IPS DF 4.7 (cell line): ENCODE results near the gene CTXN1.

Experiments
- DNase-seq: peaks from one replicate; pipeline ENCODE4 v3.0.0-alpha.2; 2013; ENCODE audit warnings: low spot score; ENCODE audit errors: extremely low read depth

Gene CTXN1

DNA sequence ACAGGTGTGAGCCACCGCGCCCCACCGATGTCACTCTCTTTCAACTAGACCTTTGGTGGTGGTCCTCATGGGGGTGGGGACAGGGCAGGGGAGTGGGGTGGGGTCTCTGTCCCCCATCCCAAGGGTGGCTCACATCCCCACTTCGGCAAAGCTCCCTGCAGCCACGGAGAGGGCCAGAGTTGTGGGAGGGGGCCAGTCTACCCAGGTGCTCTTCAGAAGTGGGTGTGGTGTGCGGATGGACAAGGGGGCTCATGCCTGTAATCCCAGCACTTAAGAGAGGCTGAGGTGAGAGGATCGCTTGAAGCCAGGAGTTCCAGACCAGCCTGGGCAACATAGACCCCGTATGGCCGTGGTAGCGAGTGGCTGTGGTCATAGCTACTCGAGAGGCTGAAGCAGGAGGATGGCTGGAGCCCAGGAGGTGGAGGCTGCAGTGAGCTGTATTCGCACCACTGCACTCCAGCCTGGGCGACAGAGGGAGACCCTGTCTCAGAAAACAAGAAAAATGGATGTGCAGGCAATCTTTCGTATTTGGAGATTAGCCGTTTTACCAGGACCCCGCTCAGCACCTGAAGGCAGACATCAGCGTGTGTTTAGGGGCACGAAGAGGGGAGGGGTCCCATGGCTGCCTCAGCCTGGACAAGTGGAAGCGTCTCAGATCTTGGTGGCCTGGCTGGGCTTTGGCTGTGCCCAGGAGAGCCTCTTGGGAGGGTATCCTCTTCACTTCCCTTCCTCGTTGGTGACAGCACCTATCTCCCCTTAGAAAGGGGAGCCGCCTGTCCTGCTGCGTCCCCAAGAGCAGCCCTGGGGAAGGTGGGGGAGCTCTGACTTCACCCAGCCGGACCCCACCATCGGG, 10.5 kb downstream of the CTXN1 start:
- DNase-seq, result no peak

DNA sequence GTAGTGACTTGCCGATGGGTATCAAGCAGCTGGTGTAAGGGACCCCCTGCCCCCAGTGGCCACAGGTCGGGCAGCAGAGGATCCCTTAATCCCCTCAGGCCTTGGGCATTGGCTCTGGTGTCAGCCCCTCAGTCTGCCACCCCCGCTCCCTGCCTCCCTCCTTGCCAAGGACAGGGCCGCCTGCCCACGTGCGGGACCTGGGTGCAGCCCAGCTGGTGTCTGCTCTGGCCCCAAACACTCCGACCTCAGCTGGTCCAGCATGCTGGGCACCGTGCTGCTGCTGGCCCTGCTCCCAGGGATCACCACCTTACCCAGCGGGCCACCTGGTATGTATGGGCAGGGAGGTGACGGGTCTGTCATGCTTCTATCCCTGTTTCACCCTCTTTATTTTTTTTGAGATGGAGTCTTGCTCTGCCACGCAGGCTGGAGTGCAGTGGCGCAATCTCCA, 11.3 kb downstream of the CTXN1 start, which contains the start of gene TGFBR3L:
TSS of gene TGFBR3L (plus strand) at position 233 of the 448 bp plus-strand sequence.
- no peak for DNase-seq

DNA sequence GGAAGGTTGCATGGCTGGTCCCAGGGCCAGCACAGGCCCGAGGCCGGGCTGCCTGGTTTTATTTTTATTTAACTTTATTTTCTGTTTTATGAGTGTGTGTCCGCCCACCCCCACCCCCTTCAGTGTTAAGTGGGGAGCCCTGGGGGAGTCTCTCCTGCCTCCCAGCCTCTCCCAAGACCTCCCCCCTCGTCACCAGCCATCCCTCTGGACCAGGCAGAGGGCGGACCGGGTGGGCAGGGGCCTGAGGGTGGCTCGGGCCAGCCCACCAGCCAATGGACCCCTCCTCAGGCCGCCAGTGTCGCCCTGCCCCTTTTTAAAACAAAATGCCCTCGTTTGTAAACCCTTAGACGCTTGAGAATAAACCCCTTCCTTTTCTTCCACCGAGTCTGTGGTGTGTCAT, 11.8 kb downstream of the CTXN1 start:
- DNase-seq, result no peak

DNA sequence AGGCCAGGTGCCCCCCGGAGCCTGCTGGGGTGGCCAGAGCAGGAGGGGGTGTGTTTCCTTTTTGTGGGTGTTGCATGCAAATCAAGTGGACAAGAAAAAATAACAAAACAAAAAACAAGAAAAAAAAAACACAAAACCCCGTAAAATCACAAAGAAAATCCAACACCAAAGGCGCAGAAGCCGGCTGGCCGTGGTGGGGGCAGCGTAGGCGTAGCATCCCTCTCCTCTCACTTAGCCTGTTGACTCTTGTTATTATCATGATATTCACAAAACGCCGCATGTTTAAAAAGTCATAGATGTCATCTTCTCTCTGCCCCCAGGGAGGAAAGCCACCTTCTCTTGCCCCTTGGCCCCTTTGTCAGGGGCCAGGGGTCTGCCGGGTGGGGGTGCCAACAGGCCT, 12.3 kb downstream of the CTXN1 start:
- no peak for DNase-seq

DNA sequence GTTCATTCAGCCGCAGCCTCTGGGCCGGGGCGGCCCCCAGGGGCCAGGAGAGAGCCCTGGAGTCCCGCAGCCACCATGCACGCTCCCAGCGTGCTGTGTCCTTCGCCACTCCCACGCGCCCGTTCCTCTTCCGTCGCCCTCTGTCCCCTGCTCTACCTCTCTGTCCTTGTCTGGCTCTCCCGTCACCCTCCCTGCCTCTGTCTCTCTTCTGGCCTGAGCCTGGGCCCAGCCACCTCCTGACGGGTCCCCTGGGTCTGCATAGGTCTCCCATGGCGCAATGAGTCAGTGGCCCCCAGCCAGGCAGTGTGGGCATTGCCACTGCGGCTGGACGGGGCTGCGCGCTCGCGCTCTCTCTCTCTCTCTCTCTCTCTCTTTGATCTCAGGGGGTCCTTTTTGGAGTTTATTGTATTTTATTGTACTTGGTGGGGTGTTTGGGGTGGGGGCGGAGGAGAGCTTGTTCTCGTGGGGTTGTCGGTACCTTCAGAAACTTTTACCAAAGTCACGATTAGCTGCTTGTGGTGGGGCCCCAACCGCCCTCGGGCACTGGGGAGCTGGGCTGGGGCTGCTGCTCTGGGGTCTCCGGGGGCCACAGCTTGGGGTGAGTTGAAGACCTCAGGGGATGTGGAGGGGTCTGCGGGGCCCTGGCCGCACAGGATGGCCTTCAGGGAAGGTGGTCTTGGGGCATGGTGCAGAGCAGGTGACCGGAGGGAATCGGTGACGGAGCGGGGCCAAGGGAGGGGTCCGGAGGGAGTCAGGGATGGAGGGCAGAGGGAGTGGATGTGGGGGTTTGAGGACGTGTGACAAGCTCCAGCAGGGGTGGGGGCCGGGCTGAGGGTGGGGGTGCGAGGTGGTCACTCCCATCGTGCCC, 13.0 kb downstream of the CTXN1 start:
- DNase-seq, result no peak

DNA sequence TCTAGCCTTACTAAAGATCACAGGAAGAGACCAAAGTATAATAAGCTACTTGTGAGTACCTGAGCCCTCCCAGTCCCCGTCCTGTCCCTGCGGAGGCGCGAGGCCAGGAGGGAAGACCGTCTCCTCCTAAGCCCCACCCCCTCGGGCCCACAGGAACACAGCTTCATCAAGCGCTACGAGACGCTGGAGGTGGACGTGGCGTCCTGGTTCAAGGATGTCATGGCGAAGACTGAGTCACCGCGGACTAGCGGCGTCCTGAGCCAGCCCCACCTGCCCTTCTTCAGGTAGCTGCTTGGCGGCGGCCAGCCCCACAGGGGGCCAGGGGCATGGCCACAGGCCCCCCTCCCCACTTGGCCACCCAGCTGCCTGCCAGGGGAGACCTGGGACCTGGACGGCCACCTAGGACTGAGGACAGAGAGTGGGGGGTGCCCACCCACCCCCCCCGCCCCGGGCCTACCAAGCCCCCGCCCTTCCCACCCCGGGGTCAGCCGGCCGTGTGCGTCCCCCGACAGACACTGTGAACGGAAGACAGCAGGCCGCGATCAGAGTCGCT, 13.7 kb downstream of the CTXN1 start:
- no peak for DNase-seq

DNA sequence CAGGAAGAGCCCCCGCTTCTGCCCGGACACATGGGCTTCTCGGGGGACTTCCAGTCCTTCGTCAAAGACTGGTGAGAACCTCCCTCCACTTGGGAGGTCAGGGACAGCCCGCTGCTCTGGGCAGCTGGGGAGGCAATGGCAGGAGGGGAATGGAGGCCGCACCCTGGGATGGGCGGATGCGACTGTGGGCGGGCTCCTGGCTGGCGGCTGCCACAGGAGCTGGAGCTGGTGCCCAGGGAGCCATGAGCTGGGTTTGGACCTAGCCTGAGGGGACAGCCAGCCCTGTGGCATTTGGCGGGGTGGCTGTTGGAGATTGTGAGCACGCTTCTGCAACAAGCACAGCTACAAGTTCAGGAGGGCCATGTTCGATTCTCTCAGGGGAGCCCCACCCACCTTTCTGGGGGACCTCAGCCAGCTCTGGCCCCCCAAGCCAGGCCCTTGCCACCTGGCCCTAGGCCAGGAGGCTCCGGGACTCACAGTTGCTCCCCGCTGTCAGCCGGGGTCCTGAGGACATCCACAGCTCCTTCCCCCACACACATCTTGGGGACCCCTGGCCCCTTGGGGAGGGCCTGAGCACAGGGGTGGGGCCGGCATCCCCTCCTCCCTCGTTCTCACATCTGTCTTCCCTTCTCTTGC, 14.3 kb downstream of the CTXN1 start:
- no peak for DNase-seq

DNA sequence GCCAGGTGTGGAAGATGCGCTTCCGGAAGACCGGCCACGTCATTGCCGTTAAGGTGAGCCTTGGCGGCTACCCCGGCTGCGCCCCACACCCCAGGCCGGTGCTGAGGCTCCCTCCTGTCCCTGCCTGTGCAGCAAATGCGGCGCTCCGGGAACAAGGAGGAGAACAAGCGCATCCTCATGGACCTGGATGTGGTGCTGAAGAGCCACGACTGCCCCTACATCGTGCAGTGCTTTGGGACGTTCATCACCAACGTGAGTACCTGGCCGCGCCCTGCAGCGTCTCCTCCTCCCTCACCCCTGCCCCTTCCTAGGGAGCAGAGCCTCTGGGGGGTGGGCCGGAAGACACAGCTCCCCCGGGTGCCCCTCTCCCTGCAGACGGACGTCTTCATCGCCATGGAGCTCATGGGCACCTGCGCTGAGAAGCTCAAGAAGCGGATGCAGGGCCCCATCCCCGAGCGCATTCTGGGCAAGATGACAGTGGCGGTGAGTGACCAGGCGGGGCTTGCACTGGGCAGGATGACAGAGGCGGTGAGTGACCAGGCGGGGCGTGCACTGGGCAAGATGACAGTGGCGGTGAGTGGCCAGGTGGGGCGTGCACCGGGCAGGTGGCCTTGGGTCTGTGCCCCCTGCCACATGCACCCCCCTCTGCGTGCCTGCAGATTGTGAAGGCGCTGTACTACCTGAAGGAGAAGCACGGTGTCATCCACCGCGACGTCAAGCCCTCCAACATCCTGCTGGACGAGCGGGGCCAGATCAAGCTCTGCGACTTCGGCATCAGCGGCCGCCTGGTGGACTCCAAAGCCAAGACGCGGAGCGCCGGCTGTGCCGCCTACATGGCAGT, 15.4 kb downstream of the CTXN1 start:
- no peak for DNase-seq

DNA sequence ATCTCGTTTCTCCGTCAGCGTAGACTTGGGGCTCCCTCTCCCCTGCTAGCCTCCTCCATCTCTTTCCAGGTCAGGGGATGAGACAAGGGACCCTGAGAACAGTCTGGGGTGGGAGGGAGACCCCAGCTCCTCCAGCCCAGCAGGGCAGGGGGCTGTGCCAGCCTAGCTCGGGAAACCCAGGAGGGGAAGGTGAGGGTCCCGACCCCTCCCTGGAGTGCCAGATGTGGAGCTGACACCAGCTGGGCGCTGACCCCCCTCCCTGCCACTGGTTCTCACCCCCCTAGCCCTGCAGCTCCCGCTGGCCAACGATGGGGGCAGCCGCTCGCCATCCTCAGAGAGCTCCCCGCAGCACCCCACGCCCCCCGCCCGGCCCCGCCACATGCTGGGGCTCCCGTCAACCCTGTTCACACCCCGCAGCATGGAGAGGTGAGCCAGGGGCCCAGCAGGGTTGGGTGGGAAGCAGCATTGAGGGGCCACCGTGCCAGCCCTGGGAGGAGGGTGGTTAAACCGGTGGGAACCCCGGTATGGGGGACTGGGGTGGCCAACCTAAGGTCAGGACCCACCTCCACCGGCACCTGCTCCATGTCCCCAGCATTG, 16.4 kb downstream of the CTXN1 start:
- no peak for DNase-seq

DNA sequence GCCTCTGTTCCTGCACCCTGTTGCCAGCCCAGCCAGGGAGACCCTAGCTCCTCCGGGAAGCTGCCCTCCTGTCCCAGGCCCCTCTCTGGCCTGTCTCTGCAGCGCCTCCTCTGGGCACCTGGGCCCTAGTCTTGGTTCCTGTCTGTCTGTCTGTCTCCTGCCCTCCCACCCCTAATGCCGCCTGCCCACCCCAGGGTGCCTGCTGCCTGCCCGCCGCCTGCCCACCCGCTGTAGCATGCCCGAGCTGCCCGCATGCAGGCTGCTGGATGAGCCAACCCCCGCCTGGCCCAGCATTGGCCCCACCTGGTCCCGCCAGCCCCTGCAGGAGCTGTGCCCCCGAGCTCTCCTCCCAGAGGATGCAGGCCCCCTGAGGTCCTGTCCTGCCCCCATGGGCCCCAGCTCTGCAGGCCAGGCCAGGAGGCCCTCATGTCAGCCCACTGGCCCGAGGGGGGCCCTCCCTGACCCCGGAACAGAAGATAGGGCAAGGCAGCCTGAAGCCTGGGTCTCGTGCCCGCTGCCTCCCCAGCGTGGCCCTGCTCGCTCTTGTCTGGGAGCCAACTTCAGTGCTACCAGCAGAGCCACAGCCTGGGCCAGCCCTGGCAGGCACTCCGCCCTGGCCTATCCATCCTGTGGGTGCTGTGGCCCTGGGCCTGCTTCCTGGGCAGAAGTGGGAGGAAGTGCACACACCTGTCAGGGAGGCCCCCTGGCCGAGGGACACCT, 17.0 kb downstream of the CTXN1 start:
- DNase-seq, result no peak

DNA sequence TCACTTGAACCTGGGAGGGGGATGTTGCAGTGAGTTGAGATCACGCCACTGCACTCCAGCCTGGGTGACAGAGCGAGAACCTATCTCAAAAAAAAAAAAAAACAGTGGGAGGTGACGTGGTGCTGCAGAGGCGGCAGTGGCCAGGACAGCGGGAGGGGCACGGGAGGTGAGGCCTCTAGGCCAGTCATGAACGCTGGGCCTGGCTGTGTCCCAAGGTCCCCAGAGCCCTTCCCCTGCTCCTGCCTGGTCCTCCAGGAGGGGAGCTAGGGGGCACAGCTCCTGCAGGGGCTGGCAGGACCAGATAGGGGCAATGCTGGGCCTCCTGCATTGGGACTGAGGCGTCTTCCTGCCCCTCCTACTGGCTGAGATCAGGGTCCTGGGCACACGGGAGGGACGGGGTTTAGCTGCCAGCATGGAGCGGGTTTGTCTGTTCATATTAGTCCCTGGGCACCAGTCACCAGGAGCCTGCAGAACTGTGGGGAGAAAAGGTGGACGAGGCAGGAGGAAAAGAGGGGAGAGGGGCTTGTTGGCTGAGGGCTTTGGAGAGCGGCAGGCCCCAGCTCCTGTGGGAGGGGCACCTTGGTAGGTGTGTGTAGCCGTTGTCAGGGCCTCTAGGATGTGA, 17.7 kb downstream of the CTXN1 start:
- no peak for DNase-seq

DNA sequence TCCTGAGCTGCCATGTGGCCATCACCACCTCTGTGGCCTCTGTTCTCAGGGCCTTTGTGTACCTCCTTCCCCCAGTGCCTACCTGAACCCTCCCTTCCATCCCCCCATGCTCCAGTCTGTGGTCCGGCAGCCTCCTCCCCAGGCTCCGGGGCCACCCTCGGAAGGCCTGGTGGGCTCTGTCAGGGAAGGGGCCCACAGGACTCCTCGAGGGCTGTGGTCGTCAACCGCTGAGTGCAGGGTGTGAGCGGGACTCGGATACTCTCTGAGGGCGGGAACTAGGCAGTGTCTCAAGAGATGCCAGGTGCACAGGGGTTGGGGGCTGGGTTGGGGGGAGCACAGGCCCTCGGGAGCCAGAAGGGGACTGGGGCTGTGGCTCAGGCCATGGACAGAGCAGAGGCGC, 18.4 kb downstream of the CTXN1 start:
- DNase-seq, result no peak

DNA sequence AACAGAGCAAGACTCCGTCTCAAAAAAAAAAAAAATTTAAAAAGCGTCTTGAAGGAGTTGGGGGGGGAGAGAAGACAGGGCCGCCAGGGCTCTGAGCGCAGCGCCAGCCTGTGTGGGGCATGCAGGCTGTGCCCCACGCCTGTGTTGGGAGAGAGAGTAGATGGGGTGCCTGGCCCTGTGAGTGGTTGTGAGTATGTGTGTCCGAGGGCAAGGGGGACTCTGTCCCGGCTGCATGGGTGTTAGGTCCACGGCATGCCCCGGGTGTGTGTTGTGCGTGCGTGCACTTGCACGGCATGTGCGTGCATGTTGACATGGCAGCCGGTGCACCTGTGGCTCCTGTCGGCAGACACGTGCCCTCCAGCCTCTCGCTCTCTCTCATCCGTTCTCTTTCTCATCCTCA, 18.8 kb downstream of the CTXN1 start:
- no peak for DNase-seq

DNA sequence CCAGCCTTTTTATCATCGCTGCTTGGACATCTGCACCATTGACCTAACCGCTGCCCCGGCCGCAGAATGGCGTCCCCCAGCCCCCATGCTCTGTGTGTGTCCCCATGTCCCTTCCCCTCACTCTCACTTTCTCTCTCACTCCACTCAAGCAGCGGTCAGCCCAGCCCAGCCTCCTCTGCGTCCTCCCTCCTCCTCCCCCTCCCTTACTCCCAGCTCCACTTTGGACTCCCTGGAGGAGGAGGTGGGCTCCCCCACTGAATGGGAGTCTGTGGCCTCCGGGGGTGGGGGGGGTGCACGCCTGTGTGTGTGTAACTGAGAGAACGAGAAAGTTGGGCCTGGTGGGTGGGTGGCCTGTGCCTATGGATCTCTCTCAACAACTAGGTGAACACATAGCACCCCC, 20.1 kb downstream of the CTXN1 start:
- DNase-seq, result no peak

DNA sequence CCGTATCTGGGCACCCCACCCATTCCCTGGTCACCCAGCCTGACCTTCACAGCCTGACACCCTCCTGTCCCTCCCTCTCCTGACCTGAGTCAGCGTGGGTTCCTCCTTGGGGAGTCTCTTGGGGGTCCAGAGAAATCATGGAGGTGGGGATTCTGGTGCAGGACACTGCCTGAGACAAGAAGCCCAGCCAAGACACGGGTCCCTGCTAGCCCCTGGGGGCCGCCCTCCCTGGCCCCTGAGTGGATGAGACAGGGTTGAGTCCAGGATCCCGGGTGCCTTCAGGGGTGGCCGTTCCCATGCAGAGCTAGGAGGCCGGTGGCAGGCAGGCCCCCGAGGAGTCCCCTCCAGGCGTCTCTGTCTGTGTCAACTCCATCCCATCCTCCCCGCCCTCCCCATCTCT, 20.7 kb downstream of the CTXN1 start:
- no peak for DNase-seq

DNA sequence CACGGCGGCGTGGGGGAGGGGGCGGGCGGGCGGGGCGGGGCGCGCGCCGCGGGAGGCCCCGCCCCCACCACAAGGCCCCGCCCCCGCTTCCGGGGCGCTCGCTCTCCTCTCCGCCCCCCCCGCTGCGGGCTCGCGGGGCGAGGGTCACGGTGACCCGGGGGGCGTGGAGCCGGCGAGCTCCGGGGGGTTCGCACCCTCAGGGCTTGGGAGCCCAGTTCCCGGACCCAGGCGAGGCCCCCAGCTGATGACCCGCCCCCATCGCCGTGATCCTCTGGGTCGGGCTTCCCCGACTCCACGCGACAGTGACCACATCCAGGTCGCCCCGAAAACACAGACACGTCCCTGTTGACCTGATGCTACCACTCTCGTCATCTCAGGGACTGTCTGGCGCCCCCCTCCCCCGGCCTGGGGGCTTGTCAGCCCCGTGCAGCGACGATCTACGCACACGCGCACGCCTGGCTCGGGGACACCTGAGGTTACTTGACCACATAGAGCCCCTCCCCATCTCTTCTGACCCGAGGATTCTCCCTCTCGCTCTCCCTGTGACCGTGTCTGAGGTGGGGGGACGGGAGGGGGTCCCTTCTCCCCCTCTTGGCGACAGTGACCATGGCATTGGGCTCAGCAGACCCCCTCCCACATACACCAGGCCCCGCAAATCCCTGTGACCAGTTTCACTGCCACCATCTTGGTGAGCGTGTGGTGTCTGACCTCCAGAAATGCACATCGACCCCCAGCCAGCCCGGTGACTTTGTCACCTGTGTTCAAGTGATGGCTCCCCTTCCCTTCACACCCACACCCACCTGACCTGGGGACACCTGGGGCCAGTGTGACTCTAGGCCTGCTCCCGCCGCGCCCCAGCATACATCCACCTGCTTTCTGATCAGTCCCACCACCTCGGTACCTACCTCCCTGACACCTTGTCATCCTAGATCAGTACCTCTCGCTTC, 21.6 kb downstream of the CTXN1 start:
- DNase-seq, result no peak

DNA sequence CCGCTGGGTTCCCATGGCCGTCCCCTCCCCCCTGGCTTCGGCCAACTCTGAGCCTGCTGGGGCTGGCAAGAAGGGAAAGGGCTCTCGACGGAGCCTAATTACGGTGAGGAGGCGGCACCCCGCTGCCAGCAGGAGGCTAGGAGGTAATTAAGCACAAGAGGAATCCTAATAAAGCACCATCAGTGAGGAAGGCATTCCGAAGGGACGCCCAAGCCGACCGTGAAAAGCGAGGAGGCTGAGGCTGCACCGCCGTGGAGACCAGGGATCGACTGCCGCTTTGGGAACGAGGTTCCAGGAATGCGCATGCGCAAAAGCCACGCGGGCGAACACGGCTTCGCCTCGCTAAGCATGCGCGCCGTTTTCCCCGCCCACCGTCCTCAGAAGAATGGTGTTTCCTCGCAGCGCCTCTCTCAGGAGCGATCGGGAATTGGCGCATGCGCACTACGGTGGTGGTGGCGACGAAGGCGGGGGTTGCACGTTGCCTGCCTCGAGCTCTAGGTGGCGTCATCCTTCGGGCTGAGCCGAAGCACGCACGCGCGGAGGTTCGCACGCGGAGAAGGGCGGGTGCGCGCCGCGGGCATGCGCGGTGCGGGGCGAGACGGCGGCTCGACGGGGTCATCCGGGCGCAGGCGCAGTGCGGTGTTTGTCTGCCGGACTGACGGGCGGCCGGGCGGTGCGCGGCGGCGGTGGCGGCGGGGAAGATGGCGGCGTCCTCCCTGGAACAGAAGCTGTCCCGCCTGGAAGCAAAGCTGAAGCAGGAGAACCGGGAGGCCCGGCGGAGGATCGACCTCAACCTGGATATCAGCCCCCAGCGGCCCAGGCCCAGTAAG, 22.5 kb downstream of the CTXN1 start, which contains the start of gene MAP2K7:
TSS of gene MAP2K7 (plus strand) at position 634 of the 830 bp plus-strand sequence. CDS start at position 702, 68 bp downstream.
- DNase-seq, result peak; percentile 98
